GM18951 (cell line): ENCODE measurements around the gene RAB3IL1.

Experiments used
- POLR2A ChIP-seq: IDR thresholded peaks from 4 replicates; pipeline ENCODE4 v1.6.1; 2011; ENCODE audit warnings: mild to moderate bottlenecking; ENCODE audit not compliant: insufficient read length, insufficient read depth; ENCODE audit errors: extremely low read depth
- in situ Hi-C: fragments of 300-500 bp; cut with MboI; formaldehyde crosslinking; loops from one replicate; pipeline ENCODE4 v1.12.0; 2022; ENCODE audit warnings: low sequenced_read_pairs, mixed read lengths, inconsistent platforms; ENCODE audit not compliant: unreplicated experiment

The RAB3IL1 gene

DNA sequence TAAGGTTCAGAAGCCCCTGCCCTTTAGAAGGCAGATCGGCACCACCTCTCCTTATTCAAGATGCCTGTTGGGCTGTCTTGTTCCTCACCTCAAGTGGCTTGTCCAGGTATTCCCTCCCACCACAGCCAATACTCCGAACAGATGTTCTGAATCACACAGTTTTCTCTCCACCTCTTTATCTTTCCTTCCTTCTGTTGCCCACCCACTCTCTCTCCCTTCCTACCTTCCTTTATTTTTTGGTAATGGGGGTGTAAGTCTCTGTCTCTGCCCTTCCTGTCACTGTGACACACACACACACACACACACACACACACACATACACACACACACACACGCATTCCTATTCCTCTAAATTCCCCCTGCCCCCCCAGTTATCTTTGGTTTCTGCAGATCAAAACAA lies 41.2 kb upstream of the RAB3IL1 start:
- in situ Hi-C loops, result loop anchor here (10.0 kb wide), 1 partner anchor 126 kb away; no protein-coding TSS in a partner anchor
- no peak for TF ChIP-seq POLR2A

- in situ Hi-C loops, result loop anchor here (10.0 kb wide), 1 partner anchor 128 kb away; no protein-coding TSS in a partner anchor
- no peak for TF ChIP-seq POLR2A
Measured at GRCh38 chr11:61957021-61957770, 39.8 kb upstream of the RAB3IL1 start.

- TF ChIP-seq POLR2A, result no peak
- in situ Hi-C loops, result loop anchor here (10.0 kb wide), 1 partner anchor 128 kb away; no protein-coding TSS in a partner anchor
Measured at GRCh38 chr11:61956191-61957020, 39.0 kb upstream of the RAB3IL1 start.

DNA sequence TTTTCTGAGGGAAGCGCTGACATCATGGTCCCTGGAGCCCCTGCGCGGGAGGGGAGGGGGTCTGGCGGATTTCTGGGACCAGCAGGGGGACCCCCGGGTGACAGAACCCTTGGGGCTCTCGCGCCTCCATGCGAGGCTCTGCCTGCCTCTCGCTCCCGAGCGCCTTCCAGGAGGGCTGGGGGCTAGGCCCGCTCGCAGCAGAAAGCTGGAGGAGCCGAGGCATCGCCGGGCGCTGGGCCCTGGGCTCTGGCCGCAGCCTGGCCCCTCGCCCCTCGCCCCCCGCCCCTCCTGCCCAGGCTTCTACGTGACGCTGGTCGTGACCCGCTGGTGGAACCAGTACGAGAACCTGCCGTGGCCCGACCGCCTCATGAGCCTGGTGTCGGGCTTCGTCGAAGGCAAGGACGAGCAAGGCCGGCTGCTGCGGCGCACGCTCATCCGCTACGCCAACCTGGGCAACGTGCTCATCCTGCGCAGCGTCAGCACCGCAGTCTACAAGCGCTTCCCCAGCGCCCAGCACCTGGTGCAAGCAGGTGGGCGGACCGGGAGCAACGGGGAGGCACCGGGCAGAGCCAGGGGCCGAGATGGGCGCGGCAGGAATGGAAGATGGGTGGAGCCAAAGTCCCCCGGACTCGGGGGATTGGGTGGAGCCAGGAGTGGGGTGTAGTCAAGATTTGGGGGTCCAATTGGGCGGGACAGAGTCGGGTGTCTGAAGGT lies 38.2 kb upstream of the RAB3IL1 start:
- in situ Hi-C loops, result loop anchor here (10.0 kb wide), 1 partner anchor 129 kb away; no protein-coding TSS in a partner anchor
- TF ChIP-seq POLR2A, result no peak

GRCh38 chr11:61954851-61955421 lies 37.6 kb upstream of the RAB3IL1 start:
- in situ Hi-C loops, result loop anchor here (10.0 kb wide), 1 partner anchor 130 kb away; no protein-coding TSS in a partner anchor
- no peak for TF ChIP-seq POLR2A

GRCh38 chr11:61954106-61954850 lies 36.9 kb upstream of the RAB3IL1 start:
- no peak for TF ChIP-seq POLR2A
- in situ Hi-C loops, result loop anchor here (10.0 kb wide), 1 partner anchor 131 kb away; no protein-coding TSS in a partner anchor

GRCh38 chr11:61953632-61954031 lies 36.3 kb upstream of the RAB3IL1 start:
- in situ Hi-C loops, result loop anchor here (10.0 kb wide), 1 partner anchor 131 kb away; no protein-coding TSS in a partner anchor

DNA sequence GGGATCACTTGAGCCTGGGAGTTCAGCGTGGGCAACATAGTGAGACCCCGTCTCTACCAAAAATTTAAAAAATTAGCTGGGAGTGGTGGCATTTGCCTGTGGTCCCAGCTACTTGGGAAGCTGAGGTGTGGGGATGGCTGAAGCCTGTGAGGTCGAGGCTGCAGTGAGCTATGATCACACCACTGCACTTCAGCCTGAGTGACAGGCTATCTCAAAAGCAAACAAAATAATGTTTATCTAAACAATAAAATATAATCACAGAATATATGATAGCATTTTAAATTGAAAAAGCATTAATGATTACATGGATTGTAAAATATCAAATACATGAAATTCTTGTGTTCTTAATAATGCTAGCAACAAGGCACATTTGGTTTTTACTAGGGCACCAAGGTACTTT lies 35.5 kb upstream of the RAB3IL1 start:
- TF ChIP-seq POLR2A, result no peak
- in situ Hi-C loops, result loop anchor here (10.0 kb wide), 1 partner anchor 132 kb away; no protein-coding TSS in a partner anchor

DNA sequence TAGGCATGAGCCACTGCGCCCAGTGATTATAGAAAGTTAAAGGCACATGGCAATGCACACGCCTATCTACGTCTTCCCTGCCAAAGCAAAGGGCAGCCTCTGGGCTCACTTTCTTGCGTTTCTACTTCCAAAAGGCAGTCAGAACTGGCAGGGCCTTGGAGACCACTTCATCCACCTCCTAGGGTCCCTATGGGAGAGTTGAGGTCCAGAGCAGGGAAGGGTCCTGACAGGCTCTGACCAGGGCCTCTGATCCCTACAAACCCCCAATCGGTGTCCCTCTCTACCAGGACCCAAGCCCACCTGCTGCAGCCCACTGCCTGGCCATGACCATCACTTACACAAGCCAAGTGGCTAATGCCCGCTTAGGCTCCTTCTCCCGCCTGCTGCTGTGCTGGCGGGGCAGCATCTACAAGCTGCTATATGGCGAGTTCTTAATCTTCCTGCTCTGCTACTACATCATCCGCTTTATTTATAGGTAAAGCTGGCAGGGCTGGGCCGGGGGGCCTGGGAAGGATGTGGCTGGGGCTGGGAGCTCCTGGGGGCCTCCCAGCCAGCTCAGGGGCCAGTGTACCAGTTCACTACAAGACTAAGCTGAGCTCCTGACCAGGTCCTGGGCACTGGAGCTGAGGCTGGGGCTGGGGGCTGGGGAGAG lies 34.2 kb upstream of the RAB3IL1 start:
- in situ Hi-C loops, result loop anchor here (10.0 kb wide), 1 partner anchor 133 kb away; no protein-coding TSS in a partner anchor
- no peak for TF ChIP-seq POLR2A

DNA sequence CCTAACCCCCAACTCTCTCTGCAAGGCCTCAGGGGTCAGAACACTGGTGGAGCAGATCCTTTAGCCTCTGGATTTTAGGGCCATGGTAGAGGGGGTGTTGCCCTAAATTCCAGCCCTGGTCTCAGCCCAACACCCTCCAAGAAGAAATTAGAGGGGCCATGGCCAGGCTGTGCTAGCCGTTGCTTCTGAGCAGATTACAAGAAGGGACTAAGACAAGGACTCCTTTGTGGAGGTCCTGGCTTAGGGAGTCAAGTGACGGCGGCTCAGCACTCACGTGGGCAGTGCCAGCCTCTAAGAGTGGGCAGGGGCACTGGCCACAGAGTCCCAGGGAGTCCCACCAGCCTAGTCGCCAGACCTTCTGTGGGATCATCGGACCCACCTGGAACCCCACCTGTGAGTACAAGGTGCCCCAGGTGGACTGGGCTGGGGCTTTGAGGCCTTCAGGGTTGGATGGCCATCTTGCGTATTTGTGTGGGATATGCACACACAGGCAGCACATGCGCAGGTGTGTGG lies 32.7 kb upstream of the RAB3IL1 start, which contains the start of gene BEST1:
Gene BEST1, plus strand, starts transcription at position 317 of the 513 bp plus-strand sequence. CDS start 1,456 bp downstream, outside the sequence.
- in situ Hi-C loops, result loop anchor here (10.0 kb wide), 1 partner anchor 135 kb away; no protein-coding TSS in a partner anchor
- TF ChIP-seq POLR2A, result no peak

GRCh38 chr11:61949169-61950034 lies 32.0 kb upstream of the RAB3IL1 start:
- in situ Hi-C loops, result loop anchor here (10.0 kb wide), 1 partner anchor 135 kb away; no protein-coding TSS in a partner anchor
- TF ChIP-seq POLR2A, result no peak
